ENCODE data around the gene COL8A2. TPM values are rescaled to one million over a fixed set of nuclear protein-coding genes. Genes with fewer than 3 reads are reported as not detected.

Gene COL8A2
- total and polyA plus RNA-seq, 2 of the 4 experiments (the other 2 are of a cell fraction): 0.54 to 1.1 TPM

DNA sequence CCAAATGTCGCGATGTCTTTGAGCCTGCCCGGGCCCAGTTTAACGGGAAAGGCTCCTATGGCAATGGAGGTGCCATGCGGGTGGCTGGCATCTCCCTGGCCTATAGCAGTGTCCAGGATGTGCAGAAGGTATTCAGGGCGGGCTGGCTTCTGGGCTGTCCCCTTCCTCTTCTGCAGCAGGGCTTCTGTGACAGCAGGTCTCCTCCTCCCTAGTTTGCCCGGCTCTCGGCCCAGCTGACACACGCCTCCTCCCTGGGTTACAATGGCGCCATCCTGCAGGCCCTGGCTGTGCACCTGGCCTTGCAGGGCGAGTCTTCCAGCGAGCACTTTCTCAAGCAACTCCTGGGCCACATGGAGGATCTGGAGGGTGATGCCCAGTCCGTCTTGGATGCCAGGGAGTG lies 33.3 kb downstream of the COL8A2 start:
- ATAC-seq (ENCODE audit: low read depth) (no peak), DNase-seq (no peak)
- no peak overlapping the region for H2BK20ac ChIP-seq (ENCODE audit: low read depth, low read length)
- no peak overlapping the region for H3K4me2 ChIP-seq (ENCODE audit: low read depth, low read length)
- no TSS peak for BruUV-seq (replicated peaks)
- intact Hi-C loops (cut with micrococcal nuclease): no loop called here
- peaks cover 38 to 47% of the 10 kb centered on the region in 2 experiments for H3K79me1 ChIP-seq (ENCODE audit: low read depth in 1 of 2, low read length in 2 of 2)
- no peaks in the 10 kb centered on the region for H3K27me3 ChIP-seq (ENCODE audit: control insufficient read depth, insufficient read depth, low read length)
- no peak overlapping the region for H3K4me3 ChIP-seq (ENCODE audit: insufficient read depth, low read depth, low read length)
- H3K14ac ChIP-seq (replicated peaks; ENCODE audit: low read depth, low read length): no peak overlapping the region
- no peak overlapping the region for H2BK5ac ChIP-seq (ENCODE audit: low read depth, low read length, poor library complexity, severe bottlenecking)
- H3K56ac ChIP-seq (ENCODE audit: extremely low read depth, insufficient read depth, low read length): no peak overlapping the region
- H3K9me3 ChIP-seq (ENCODE audit: control insufficient read depth, insufficient read depth, low read length): no peaks in the 10 kb centered on the region
- no peak overlapping the region for H2BK120ac ChIP-seq (ENCODE audit: low read depth, low read length)
- H2AK5ac ChIP-seq (ENCODE audit: low read depth, low read length): no peak overlapping the region
- in situ Hi-C loops (cut with MboI; ENCODE audit: low sequenced_read_pairs): no loop called here
- WGBS, 2 experiments (ENCODE audit: extremely low coverage in 2 of 2, insufficient read length in 1 of 2): 89% methylated on average over 4 of the region's 13 CpGs; no CpG with 5 or more reads in 1 of the 2 experiments
- peaks cover 5% of the 10 kb centered on the region; the same call in 1 of the 2 replicates for H3K9me1 ChIP-seq (ENCODE audit: insufficient read depth, low read length)
- H3K9ac ChIP-seq (ENCODE audit: low read depth, low read length): no peak overlapping the region
- no peak overlapping the region for H2BK15ac ChIP-seq (ENCODE audit: low read depth, low read length)
- no peak overlapping the region for H3K23ac ChIP-seq (ENCODE audit: low read depth, low read length)
- no peak overlapping the region for H3K18ac ChIP-seq (ENCODE audit: low read depth, low read length)
- H4K5ac ChIP-seq (ENCODE audit: low read depth, low read length): no peak overlapping the region
- ChIA-PET POLR2A (ENCODE audit: unreplicated experiment) (no interaction called here), CTCF (interaction anchor here (0.6 kb wide), 1 partner anchor 121 kb away, joined by 3 read pairs; no protein-coding TSS in a partner anchor)
- no peak overlapping the region for H3K27ac ChIP-seq (ENCODE audit: insufficient read depth, low read length)
- peaks cover 2% of the 10 kb centered on the region; the same call in 1 of the 2 replicates for H3K4me1 ChIP-seq (ENCODE audit: control insufficient read depth, insufficient read depth, low read length)
- H4K91ac ChIP-seq (ENCODE audit: insufficient read depth, low read depth, low read length): no peak overlapping the region
- dilution Hi-C loops (cut with HindIII; ENCODE audit: low sequenced_read_pairs, unreplicated experiment): no loop called here
- H2AFZ ChIP-seq (replicated peaks; ENCODE audit: low read length, poor library complexity): no peak overlapping the region
- no peak overlapping the region for H3K4ac ChIP-seq (ENCODE audit: low read depth, low read length)
- no peak overlapping the region for H2AK9ac ChIP-seq (replicated peaks; ENCODE audit: low read depth, low read length, poor library complexity)
- peaks cover 35% of the 10 kb centered on the region for H3K36me3 ChIP-seq (ENCODE audit: control insufficient read depth, insufficient read depth, low read length)
- TF ChIP-seq RCOR1 (IDR thresholded peaks at IDR 0.05; ENCODE audit: insufficient replicate concordance, low read length) (no peak), RAD21 (IDR thresholded peaks at IDR 0.05; ENCODE audit: low read length) (no peak), MAFK (IDR thresholded peaks at IDR 0.05; ENCODE audit: low read depth, low read length) (no peak), MXI1 (IDR thresholded peaks at IDR 0.05; ENCODE audit: borderline replicate concordance, low read depth, low read length) (no peak), CEBPB (IDR thresholded peaks at IDR 0.05; ENCODE audit: low read depth, low read length) (no peak), POLR2A (IDR thresholded peaks at IDR 0.05; ENCODE audit: low read depth, low read length) (no peak), CHD1 (IDR thresholded peaks at IDR 0.05; ENCODE audit: low read depth, low read length) (no peak), MAZ (IDR thresholded peaks at IDR 0.05; ENCODE audit: borderline replicate concordance, low read depth, low read length) (no peak), RFX5 (IDR thresholded peaks at IDR 0.05; ENCODE audit: low read depth, low read length) (no peak), FOS (IDR thresholded peaks at IDR 0.05; ENCODE audit: low read depth, low read length) (no peak)
- TF ChIP-seq, protein P1, sequence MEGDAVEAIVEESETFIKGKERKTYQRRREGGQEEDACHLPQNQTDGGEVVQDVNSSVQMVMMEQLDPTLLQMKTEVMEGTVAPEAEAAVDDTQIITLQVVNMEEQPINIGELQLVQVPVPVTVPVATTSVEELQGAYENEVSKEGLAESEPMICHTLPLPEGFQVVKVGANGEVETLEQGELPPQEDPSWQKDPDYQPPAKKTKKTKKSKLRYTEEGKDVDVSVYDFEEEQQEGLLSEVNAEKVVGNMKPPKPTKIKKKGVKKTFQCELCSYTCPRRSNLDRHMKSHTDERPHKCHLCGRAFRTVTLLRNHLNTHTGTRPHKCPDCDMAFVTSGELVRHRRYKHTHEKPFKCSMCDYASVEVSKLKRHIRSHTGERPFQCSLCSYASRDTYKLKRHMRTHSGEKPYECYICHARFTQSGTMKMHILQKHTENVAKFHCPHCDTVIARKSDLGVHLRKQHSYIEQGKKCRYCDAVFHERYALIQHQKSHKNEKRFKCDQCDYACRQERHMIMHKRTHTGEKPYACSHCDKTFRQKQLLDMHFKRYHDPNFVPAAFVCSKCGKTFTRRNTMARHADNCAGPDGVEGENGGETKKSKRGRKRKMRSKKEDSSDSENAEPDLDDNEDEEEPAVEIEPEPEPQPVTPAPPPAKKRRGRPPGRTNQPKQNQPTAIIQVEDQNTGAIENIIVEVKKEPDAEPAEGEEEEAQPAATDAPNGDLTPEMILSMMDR (conservative IDR thresholded peaks at IDR 0.05; ENCODE audit: low read depth, low read length): no peak
- TF ChIP-seq, protein P2, sequence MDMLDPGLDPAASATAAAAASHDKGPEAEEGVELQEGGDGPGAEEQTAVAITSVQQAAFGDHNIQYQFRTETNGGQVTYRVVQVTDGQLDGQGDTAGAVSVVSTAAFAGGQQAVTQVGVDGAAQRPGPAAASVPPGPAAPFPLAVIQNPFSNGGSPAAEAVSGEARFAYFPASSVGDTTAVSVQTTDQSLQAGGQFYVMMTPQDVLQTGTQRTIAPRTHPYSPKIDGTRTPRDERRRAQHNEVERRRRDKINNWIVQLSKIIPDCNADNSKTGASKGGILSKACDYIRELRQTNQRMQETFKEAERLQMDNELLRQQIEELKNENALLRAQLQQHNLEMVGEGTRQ (IDR thresholded peaks at IDR 0.05; ENCODE audit: low read depth, low read length): no peak
- TF ChIP-seq, protein P3, sequence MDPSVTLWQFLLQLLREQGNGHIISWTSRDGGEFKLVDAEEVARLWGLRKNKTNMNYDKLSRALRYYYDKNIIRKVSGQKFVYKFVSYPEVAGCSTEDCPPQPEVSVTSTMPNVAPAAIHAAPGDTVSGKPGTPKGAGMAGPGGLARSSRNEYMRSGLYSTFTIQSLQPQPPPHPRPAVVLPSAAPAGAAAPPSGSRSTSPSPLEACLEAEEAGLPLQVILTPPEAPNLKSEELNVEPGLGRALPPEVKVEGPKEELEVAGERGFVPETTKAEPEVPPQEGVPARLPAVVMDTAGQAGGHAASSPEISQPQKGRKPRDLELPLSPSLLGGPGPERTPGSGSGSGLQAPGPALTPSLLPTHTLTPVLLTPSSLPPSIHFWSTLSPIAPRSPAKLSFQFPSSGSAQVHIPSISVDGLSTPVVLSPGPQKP (IDR thresholded peaks at IDR 0.05; ENCODE audit: borderline replicate concordance, low read depth, low read length): no peak
- H4K8ac ChIP-seq (ENCODE audit: low read depth in 2 of 2, low read length in 2 of 2): no peak overlapping the region
- peaks cover 7% of the 10 kb centered on the region; the same call in 1 of the 2 replicates for H4K20me1 ChIP-seq (ENCODE audit: insufficient read depth, low read length)
